Superior temporal gyrus (tissue), 1 donor: Measurements from ENCODE around the gene DHRS2.
"Not testable (repeated sequence)": the region's sequence is repeated elsewhere in the genome, so short reads cannot be mapped to it uniquely, and the experiment has no call there.

Experiments used
- DNase-seq: peaks from one replicate; pipeline ENCODE4 v3.0.0-alpha.2; 2016; ENCODE audit errors: extremely low spot score

DHRS2 gene

DNA sequence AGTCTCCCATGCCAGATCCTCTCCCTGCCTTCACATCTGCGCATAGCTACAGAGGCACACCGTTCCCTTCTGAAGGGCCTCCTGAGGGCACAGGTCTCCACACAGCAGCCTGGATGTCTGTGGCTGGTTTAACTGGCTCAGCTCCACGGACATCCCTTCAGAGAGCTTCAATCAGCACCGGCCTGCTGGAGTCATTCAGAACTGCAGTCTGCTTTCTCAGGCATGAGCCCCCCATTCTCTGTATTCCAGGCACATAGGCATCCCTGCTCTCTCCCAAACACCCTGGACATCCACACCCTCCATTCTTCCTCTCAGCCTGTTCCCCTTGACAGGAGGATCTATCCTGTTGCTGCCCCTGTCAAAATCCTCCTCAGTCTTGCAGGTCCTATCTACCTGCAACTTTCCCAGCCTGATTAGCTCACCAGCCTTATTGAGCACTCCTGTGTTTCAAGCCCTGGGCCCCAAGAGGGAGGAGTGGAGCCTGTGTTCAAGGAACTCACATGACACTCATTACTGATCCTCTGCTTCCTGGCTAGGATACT, 2.9 kb upstream of the DHRS2 start:
- DNase-seq: no peak

DNA sequence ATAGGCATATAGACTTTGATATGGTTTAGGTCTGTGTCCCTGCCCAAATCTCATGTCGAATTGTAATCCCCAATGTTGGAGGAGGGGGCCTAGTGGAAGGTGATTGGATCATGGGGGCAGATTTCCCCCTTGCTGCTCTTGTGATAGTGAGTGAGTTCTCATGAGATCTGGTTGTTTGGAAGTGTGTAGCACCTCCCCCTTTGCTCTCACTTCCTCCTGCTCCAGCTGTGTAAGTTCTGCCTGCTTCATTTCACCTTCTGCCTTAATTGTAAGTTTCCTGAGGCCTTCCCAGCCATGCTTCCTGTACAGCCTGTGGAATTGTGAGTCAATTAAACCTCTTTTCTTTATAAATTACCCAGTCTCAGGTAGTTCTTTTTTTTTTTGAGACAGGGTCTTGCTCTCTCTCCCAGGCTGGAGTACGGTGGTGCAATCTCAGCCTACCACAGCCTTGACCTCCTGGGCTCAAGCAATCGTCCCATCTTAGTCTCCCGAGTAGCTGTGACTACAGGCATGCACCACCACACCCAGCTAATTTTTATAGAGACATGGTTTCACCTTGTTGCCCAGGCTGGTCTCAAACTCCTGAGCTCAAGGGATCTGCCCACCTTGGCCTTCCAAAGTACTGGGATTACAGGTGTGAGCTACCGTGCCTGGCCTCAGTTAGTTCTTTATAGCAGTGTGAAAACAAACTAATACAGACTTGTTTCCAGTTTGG, 1.3 kb upstream of the DHRS2 start:
- not testable (repeated sequence) for DNase-seq

DNA sequence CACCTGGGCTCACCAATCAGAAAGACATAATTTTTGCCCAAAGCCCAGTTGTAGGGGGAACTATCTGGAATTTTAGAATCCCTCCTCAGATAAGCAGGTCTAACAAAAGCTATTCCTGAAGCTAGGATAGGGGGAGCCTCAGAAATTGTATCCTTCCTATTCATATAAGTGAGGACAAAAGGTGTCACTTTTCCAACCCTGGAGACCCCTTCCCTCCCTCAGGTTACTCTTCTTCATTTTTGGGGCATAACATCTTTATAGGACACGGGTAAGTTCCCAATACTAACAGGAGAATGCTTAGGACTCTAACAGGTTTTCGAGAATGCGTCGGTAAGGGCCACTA, 1.1 kb downstream of the DHRS2 start:
- not testable (repeated sequence) for DNase-seq

DNA sequence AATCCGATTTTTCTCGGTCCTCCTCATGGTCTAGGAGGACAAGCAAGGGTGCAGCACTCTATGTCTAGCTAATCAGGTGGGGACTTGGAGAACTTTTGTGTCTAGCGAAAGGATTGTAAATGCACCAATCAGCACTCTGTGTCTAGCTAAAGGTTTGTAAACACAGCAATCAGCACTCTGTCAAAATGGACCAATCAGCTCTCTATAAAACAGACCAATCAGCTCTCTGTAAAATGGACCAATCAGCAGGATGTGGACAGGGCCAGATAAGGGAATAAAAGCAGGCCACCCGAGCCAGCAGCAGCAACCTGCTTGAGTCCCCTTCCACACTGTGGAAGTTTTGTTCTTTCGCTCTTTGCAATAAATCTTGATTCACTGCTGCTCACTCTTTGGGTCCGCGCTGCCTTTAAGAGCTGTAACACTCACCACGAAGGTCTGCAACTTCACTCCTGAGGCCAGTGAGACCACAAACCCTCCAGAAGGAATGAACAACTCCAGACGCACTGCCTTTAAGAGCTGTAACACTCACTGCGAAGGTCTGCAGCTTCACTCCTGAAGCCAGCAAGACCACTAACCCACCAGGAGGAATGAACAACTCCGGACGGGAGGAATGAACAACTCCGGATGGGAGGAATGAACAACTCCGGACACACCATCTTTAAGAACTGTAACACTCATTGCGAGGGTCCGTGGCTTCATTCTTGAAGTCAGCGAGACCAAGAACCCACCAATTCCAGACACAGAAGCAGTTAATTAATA, 1.7 kb downstream of the DHRS2 start:
- DNase-seq: not testable (repeated sequence)

DNA sequence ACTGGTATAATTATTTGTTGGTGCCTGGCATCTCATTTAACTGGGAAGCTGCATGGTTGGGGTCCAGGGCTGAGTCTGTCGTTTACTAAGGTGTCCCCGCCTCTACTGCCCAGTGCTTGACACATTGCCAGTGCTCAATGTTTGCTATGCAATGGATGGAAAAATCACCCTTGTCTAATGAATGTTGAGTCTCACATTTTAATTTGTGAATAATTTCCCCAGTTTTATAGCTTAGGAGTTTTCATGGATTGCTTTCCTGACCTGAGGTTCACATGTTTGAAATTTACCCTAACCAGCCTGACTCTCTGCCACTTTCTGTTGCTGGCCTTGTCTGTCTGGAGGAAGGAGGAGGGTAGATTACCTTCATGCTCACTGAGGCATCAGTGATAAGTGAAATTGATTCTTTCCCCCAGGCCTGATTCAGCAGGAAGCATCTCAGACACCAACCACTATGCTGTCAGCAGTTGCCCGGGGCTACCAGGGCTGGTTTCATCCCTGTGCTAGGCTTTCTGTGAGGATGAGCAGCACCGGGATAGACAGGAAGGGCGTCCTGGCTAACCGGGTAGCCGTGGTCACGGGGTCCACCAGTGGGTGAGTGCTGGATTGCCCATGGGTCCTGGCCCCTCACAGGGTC, 2.4 kb downstream of the DHRS2 start:
- no peak for DNase-seq

DNA sequence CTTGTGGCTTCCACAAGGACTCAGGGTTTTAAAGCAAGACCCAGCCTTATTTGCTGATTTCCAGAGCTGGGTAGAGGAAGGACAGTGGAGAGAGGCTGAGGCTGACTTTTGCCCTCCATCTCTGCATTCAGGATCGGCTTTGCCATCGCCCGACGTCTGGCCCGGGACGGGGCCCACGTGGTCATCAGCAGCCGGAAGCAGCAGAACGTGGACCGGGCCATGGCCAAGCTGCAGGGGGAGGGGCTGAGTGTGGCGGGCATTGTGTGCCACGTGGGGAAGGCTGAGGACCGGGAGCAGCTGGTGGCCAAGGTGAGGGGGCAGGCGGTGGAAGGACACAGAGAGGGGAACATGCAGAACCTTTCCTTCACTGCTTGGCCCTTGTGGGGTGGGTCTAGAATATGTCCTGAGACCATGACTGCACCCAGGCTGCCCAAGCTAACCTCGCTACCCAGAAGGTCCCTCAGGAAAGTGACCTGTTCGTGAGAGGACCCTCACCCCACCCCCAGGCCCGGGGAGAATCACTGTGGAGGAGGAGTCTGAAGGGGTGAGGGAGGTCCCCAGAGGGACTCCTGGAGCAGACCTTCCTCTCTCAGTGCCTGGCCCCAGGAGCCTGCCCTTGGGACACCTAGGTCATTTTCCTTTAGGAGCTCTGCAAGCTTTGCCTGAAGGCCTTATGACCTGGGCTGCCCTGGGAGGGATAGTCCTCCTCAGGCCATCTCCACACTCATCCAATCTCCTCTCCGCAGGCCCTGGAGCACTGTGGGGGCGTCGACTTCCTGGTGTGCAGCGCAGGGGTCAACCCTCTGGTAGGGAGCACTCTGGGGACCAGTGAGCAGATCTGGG, 3.1 kb downstream of the DHRS2 start:
- DNase-seq: no peak

DNA sequence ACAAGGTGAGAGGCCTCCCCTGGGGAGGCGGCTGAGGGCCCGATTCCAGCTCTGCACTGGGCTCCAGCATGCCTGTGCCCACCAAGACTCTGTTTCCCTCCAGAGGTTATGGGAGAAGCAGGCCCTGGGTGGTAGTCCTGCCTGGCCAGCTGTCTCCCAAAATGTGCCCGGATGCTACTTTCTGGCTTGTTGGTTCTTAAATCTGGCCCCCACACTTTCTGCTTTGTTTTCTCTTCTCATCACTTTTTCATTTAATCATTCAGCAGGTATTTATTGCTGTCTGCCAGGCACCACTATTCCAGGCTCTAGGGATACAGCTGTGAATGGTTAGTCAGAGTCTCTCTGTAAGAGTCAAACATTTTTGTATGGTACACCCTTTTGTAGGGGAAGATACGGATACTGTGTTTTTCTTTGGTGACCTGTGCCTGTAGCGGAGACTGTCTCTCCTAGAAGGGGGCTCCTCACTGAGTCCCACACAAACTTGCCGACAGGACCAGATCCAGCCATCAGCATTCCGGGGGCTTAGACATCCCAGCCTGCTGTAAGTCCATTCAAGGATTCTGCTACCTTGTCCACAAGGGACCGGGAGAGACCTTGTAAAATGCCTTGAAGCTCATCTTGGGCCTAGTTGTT, 3.8 kb downstream of the DHRS2 start:
- DNase-seq: no peak

DNA sequence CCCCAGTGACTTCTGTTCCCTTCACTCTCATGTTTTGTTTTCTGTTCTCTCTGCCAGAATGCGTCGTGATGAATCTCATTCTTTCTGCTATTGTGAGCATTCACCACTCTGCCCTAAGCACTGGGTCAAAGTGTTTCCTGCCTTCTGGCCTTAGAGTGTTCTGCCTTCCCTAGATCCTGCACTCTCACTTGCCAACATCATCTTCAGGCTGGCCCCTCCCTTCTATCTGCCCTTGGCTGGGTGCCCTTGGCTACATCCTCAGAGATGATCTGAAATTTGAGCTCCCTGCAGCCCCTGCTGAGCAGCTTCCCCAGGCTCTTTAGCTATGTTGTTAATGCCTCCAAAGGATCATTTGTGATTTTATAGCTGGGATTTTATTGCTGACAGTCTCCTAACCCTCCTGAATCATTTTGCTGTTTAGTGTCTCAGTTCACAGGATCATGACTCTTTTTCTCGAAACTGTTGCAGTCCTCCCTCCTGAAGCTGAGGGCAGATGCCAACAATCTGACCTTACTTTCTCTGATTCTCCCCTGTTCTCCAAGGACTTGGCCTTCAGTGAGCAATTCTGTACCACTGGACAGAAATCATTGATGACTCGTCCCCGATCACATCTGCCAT, 4.5 kb downstream of the DHRS2 start:
- no peak for DNase-seq

DNA sequence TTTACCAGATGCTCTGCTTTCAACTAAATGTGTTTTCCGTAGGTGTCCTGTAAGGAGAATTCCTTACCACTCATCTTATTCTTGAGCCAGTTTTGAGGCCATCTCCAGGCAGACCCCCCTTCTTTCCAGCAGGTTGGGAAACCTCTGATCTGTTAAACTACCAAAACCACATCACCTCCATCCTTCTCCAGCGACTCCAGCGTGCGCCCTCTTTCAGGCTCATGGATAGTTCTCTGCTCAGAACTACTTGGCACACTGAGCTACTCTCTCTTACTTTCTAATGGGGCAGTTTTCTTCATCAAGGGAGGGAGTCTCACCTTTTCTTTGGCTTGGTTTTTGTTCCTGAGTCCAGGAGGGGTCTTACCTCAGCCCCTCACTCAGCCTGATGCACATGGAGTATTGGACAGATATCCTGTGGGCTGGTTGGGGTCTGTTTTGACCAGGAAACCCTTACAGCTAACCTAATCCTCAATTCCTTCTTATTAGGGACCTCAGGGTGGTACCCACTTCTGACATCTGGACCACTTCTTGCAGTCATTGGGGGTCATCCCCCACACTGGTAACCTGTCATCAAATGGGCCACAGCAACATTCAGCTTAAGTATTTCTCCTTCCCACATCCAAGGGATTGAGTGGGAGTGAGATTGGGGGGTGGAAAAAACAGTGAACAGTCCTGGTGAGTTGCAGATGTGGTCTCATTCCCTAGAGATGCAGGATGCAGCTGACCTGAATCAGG, 5.2 kb downstream of the DHRS2 start:
- DNase-seq: no peak

DNA sequence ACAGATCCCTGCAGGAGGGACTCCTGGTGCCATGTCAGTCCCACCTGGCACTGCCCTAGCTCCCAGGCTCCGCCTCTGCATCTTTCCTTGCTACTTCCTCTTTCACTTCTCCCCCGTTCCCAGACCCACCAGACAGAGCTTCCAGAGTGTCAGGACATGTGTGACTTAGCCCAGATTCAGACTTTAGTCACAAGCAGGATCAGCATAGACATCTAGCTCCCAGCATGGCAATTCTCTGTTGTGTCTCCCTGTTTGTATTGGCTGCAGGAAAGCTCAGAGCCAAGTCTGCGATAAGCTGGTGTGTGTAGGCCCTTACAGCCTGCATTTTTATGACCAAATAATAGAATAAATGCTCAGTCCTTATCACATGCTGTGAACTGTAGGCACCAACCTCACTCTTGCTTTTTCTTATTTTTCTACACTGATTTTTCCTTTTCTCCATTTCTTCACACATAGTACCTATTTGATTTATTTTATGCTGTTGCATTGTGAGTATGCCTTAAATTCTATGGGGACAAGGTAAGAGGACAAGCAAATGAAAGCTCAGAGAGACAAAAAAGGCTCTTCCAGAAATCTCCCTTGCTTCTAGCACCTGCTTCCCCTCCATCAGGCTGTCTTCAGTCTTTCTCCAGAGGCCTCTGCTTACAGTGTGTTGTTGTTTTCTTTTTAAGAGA, 5.9 kb downstream of the DHRS2 start:
- DNase-seq: no peak

DNA sequence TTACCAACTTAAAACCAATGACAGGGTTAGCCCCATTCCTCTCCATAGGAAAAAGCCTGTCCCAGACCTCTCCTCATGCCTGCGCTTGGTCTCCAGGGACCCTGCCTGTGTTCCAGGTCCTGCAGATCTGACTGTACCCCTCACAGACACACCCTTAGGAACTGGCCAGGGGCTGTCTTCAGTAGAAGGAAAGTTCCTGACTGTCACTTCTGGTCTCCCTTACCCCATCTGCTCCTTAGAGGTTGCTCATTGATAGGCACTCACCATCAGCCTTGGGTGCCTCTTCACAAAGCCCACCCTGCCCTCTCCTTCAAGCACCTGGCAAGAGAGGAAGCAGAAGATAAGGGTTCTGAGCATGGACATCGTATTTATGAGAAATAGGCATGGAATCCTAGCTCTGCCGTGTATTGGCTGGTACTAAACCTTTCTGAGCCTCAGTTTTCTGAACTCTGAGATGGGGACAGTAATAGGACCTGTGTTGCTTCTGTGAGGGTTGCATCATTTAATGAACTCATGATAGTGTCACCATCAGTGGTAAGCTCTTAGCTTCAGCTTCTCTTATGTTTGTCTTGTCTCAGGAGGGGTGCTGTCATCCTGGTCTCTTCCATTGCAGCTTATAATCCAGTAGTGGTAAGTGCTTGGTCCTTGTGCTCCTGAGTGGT, 7.5 kb downstream of the DHRS2 start:
- DNase-seq: no peak

DNA sequence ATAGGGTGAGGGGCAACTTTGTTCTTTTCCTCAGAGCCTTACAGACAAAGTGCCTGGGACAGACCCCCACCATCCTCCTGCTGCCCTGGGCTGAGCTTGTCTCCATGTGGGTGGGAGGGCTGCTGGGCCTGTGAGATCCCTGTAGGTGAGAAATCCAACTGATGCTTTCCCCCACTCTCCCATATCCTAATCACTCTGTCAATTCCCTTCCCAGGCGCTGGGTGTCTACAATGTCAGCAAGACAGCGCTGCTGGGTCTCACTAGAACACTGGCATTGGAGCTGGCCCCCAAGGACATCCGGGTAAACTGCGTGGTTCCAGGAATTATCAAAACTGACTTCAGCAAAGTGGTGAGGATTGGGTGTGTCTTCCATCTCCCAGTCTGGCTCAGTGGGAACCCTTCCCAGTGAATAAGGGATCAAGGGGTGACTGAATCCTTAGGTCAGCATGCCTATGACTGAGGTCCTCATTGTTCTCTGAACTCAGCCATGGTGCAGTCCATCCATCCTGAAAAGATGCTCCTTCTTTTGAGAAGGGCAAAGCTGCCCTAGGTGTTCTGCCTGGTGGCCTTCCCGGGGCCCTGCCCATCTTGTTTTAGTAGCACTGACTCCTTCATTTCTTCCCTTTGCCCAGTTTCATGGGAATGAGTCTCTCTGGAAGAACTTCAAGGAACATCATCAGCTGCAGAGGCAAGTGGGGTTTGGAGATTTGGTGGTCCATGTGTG, 8.2 kb downstream of the DHRS2 start:
- DNase-seq: no peak

DNA sequence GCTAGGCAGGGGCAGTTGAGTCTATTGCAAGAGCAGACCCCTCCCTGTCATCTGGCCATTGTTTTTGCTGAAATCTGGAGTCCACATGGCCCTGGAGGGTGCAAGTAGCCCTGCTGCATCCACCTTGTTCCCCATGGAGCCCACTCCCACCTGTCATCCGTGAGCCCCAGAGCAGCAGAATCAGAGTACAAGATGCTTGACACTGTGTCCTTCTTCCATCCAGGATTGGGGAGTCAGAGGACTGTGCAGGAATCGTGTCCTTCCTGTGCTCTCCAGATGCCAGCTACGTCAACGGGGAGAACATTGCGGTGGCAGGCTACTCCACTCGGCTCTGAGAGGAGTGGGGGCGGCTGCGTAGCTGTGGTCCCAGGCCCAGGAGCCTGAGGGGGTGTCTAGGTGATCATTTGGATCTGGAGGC, 8.8 kb downstream of the DHRS2 start:
- DNase-seq: no peak

DNA sequence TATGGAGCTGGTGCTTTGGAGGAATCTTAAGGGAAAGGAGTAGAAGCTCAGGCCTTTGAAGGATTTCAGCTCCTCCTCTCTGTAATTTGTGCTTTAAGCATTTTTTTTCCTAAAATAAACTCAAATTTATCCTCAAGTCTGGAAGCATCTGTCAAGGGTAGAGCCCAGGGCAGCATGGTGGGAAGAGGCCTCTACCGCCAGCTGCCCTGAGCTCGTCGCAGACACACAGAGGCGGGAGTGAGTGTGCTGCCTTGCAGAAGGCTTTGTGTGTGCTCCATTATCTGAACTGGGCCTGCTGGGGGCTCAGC, 9.3 kb downstream of the DHRS2 start:
- no peak for DNase-seq

DNA sequence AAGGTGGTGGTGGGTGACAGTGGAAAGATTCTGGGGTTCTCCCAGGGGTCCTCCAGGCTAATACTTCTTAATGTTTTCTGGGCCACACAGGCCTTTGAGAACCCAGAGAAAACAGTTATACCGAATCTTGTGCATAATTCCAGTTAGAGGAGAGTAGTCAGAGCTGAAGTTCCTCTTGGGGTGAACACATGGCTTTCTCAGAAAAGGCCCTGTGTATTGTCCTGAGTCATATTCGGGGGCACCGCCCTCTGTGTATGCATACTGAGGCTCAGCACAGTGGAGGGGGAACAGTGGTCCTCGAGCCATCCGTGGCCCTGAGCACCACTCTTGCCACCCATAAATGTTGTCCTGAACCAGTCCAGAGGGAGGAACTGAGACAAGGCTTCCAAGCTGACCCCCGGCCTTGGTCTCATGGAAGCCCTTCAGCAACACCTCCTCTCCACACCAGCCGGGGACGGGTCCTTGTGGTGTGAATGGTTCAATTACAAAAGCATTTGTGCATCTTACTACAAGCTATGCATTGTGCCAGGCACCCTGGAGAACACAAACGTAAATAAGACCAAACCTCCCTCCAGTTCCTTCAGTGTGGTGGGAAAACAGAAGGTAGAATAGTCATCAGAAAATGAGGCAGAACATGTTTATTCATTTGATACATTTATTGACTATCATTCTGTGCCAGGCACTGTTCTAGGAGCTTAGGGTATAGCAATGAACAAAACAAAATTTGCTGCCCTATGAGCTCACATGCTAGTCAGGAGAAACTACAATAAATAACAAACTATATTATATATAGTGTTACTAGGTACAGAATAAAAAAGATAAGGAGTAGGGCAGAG, 9.9 kb downstream of the DHRS2 start:
- DNase-seq: no peak

DNA sequence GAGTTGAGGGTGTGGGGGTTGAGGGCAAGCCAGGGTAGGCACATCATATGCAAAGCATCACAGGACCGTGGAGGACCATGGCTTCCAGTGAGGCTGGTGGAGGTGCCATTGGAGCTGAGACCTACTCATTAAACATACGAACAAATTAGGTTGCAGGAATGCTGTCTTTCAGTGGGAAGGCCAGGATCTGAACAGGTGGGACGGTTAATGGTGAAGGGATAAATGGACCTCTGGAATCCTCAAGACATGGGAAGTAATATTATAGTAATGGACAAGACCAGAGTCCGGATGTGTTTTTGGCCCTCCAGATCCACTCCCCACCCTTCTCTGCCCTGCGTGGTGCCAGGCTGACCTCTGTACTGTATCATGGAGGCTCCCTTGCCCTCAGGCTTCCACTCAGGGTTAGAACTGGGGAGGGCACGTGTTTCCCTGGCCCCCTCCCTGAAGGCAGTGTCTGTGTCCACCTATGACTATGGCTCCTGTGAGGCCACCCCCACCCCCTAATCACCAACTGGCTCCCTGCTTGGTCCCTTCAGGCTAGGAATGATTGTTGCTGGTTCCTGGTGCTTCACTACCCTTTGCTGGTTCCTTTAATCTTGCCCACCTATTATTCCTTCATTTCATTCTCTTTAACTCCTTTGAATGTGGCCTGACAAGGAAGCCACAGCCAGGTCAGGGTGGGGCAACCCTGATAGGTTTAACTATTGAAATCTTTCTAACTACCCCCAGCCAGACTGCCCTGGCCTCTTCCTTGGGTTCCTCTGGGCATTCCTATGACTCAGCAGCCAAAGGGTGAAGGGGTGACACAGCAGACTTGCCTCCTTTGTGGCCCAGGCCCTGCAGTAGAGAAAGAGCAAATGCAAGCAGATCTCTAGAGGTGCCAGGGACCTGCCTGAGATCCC, 10.7 kb downstream of the DHRS2 start:
- DNase-seq: no peak

DNA sequence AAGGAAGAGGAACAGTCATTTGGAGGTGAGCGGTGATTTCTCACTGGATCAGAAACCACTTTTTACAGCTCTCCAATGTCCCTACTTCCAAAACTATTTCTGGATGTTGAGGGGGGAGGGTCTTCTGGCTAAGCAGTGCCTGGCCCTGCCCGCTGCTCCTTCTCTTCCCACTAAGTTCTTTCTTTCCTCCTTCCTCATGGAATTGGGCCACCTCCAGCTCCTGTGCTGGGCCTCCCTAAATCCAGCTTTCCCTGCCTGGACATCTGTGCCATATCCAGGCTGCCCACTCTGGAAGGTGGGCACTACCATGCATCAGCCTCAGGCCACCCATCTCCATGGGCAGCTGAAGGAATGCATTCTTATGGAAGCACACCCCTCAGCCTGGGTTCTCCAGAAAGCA, 11.5 kb downstream of the DHRS2 start:
- no peak for DNase-seq
